ENCODE measurements around the gene CEL. TPM values are rescaled to one million over a fixed set of nuclear protein-coding genes. Genes with fewer than 3 reads are reported as not detected.

Gene CEL
- total RNA-seq, 1 experiment from 2014 or later, result 6.6 TPM

- TF ChIP-seq, protein P1, sequence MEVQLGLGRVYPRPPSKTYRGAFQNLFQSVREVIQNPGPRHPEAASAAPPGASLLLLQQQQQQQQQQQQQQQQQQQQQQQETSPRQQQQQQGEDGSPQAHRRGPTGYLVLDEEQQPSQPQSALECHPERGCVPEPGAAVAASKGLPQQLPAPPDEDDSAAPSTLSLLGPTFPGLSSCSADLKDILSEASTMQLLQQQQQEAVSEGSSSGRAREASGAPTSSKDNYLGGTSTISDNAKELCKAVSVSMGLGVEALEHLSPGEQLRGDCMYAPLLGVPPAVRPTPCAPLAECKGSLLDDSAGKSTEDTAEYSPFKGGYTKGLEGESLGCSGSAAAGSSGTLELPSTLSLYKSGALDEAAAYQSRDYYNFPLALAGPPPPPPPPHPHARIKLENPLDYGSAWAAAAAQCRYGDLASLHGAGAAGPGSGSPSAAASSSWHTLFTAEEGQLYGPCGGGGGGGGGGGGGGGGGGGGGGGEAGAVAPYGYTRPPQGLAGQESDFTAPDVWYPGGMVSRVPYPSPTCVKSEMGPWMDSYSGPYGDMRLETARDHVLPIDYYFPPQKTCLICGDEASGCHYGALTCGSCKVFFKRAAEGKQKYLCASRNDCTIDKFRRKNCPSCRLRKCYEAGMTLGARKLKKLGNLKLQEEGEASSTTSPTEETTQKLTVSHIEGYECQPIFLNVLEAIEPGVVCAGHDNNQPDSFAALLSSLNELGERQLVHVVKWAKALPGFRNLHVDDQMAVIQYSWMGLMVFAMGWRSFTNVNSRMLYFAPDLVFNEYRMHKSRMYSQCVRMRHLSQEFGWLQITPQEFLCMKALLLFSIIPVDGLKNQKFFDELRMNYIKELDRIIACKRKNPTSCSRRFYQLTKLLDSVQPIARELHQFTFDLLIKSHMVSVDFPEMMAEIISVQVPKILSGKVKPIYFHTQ (CRISPR knock-in tag; IDR thresholded peaks at IDR 0.05), result no peak
- TF ChIP-seq TCF7 (CRISPR knock-in tag; IDR thresholded peaks at IDR 0.05; ENCODE audit: low read depth) (no peak), NFATC4 (CRISPR knock-in tag; IDR thresholded peaks at IDR 0.05) (no peak), ZSCAN18 (CRISPR knock-in tag; IDR thresholded peaks at IDR 0.05) (no peak), FOXK1 (CRISPR knock-in tag; IDR thresholded peaks at IDR 0.05) (no peak), SP1 (CRISPR knock-in tag; conservative IDR thresholded peaks at IDR 0.05) (0 out of 2 replicates have a peak, but pooled peaks have one; percentile 55), ZNF121 (CRISPR knock-in tag; IDR thresholded peaks at IDR 0.05) (no peak), ZNF423 (CRISPR knock-in tag; IDR thresholded peaks at IDR 0.05) (peak; percentile 13; the same call in 1 of the 2 replicates)
- TF ChIP-seq, protein P2, sequence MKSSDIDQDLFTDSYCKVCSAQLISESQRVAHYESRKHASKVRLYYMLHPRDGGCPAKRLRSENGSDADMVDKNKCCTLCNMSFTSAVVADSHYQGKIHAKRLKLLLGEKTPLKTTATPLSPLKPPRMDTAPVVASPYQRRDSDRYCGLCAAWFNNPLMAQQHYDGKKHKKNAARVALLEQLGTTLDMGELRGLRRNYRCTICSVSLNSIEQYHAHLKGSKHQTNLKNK (CRISPR knock-in tag; IDR thresholded peaks at IDR 0.05), result no peak
- TF ChIP-seq, protein P3, sequence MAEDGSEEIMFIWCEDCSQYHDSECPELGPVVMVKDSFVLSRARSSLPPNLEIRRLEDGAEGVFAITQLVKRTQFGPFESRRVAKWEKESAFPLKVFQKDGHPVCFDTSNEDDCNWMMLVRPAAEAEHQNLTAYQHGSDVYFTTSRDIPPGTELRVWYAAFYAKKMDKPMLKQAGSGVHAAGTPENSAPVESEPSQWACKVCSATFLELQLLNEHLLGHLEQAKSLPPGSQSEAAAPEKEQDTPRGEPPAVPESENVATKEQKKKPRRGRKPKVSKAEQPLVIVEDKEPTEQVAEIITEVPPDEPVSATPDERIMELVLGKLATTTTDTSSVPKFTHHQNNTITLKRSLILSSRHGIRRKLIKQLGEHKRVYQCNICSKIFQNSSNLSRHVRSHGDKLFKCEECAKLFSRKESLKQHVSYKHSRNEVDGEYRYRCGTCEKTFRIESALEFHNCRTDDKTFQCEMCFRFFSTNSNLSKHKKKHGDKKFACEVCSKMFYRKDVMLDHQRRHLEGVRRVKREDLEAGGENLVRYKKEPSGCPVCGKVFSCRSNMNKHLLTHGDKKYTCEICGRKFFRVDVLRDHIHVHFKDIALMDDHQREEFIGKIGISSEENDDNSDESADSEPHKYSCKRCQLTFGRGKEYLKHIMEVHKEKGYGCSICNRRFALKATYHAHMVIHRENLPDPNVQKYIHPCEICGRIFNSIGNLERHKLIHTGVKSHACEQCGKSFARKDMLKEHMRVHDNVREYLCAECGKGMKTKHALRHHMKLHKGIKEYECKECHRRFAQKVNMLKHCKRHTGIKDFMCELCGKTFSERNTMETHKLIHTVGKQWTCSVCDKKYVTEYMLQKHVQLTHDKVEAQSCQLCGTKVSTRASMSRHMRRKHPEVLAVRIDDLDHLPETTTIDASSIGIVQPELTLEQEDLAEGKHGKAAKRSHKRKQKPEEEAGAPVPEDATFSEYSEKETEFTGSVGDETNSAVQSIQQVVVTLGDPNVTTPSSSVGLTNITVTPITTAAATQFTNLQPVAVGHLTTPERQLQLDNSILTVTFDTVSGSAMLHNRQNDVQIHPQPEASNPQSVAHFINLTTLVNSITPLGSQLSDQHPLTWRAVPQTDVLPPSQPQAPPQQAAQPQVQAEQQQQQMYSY (CRISPR knock-in tag; IDR thresholded peaks at IDR 0.05), result no peak
These were observed 58.9 kb downstream of the CEL start (continued) for GRCh38 chr9:133120501-133121197.

Small RNAs within 50 kb of the gene (microRNA-seq; reads per million reads assigned to microRNA genes)
- 7.3 reads per million, percentile 20 among the genes with 10 or more reads in this experiment for gene MIR6877 (ENCODE audit: borderline number of aligned reads)

Other genes with a start within 250 kb of the CEL start
- gene AK8, start 183.7 kb upstream of the CEL start, total RNA-seq (2021), result 0.27 to 0.50 TPM (median 0.48 TPM) in 3 replicates
- gene SPACA9, start 183.1 kb upstream of the CEL start, total RNA-seq (2021), result 0.48 to 1.8 TPM (median 1.5 TPM) in 3 replicates
- 46.4 to 53.9 TPM (median 52.9 TPM) in 3 replicates for gene TSC1, start 117.4 kb upstream of the CEL start, total RNA-seq (2021)
- gene GFI1B, start 83.3 kb upstream of the CEL start, total RNA-seq (2021), result 0.41 to 0.78 TPM (median 0.77 TPM) in 3 replicates
- 86.6 to 104 TPM (median 87.6 TPM) in 3 replicates for gene GTF3C5, start 31.0 kb upstream of the CEL start, total RNA-seq (2021)
- gene RALGDS, start 59.3 kb downstream of the CEL start, total RNA-seq (2021), result 19.5 to 23.2 TPM (median 22.9 TPM) in 3 replicates
- gene GBGT1, start 101.9 kb downstream of the CEL start, total RNA-seq (2021), result 14.5 to 16.7 TPM (median 16.5 TPM) in 3 replicates
- gene OBP2B, start 147.3 kb downstream of the CEL start, total RNA-seq (2021), result not detected in 3 replicates
- gene ABO, start 213.2 kb downstream of the CEL start, total RNA-seq (2021), result 0.15 to 0.39 TPM (median 0.25 TPM) in 3 replicates